RWPE2 (cell line): ENCODE measurements around the gene MS4A10.

ENCODE experiments used
- ATAC-seq: fragments of 200-7000 bp; cut with Tn5 transposase; 3 replicates; pipeline ENCODE4 v1.9.1; 2021; ENCODE audit warnings: low read depth
- DNase-seq: peaks from one replicate; pipeline ENCODE4 v3.0.0-alpha.2; 2020; ENCODE audit warnings: low spot score
- H3K27ac ChIP-seq: fragments of 450-650 bp; 2 replicates; pipeline ENCODE4 v1.5.1; 2017; ENCODE audit warnings: mild to moderate bottlenecking; ENCODE audit not compliant: poor library complexity, severe bottlenecking
- H3K27me3 ChIP-seq: fragments of 250-450 bp; sonication (Bioruptor Pico); 2 replicates; pipeline ENCODE4 v1.5.1; 2021; ENCODE audit warnings: mild to moderate bottlenecking, moderate library complexity; ENCODE audit not compliant: insufficient read depth, poor library complexity, severe bottlenecking
- H3K36me3 ChIP-seq: fragments of 250-450 bp; sonication (Bioruptor Pico); 2 replicates; pipeline ENCODE4 v1.5.1; 2020; ENCODE audit warnings: low read depth, mild to moderate bottlenecking, moderate library complexity
- H3K4me1 ChIP-seq: fragments of 250-450 bp; sonication (Bioruptor Pico); 2 replicates; pipeline ENCODE4 v1.5.1; 2021; ENCODE audit warnings: mild to moderate bottlenecking, moderate library complexity; ENCODE audit not compliant: insufficient read depth, poor library complexity, severe bottlenecking
- H3K4me3 ChIP-seq: fragments of 250-450 bp; sonication (Bioruptor Pico); 2 replicates; pipeline ENCODE4 v1.5.1; 2021; ENCODE audit warnings: mild to moderate bottlenecking, moderate library complexity; ENCODE audit not compliant: severe bottlenecking
- H3K9me3 ChIP-seq: fragments of 250-450 bp; sonication (Bioruptor Pico); 2 replicates; pipeline ENCODE4 v1.5.1; 2021; ENCODE audit warnings: mild to moderate bottlenecking, moderate library complexity; ENCODE audit not compliant: severe bottlenecking
- CTCF ChIP-seq: fragments of 450-650 bp; IDR thresholded peaks from one replicate; pipeline ENCODE4 v1.5.1; 2017; ENCODE audit warnings: mild to moderate bottlenecking, moderate library complexity; ENCODE audit not compliant: poor library complexity, severe bottlenecking

Gene MS4A10

DNA sequence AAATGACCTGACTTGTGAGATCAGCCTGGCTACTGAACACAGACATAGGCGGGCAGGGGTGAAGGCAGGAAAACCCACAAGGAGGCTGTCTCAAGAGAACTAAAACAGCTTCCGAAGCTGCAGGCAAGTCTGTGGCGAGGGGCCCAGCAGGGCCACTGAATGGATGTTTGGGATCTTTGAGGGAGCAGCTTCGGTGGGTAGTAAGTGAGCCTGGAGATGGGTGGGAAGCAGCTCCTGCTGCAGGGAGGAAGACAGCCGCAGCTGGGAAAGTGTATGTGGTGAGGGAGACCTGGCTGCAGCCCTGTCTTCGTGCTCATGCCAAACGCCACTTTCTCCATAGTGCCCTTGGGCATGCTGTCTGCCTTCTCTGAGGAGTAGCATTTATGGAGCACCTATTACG is 60.2 kb downstream of the MS4A10 start:
- H3K4me1 ChIP-seq = peaks cover 9% of the 10 kb centered on the region
- no peaks in the 10 kb centered on the region for H3K9me3 ChIP-seq
- DNase-seq (no peak), ATAC-seq (no peak)
- no peak overlapping the region for H3K4me3 ChIP-seq
- H3K27ac ChIP-seq = no peak overlapping the region
- TF ChIP-seq CTCF = no peak
- peaks cover 22% of the 10 kb centered on the region for H3K36me3 ChIP-seq
- H3K27me3 ChIP-seq = no peaks in the 10 kb centered on the region

DNA sequence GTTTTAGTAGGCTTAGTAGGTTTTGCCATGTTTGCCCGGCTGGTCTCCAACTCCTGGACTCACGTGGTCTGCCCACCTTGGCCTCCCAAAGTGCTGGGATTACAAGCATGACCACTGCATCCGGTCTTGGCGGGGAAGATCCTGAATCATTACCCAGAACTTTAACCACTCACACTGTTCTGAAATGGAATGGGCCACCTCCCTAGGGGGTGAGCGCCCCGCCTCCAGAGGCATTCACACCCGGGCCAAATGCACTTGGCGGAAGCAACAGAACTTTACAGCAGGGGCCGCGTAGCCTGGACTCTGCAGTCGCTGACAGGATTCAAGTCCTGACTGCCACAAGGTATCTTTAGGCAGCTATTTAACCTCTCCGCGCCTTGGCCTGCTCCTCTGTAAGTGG is 62.1 kb downstream of the MS4A10 start:
- Histone ChIP-seq H3K4me3 (no peak overlapping the region), H3K27me3 (no peaks in the 10 kb centered on the region), H3K4me1 (peaks cover 9% of the 10 kb centered on the region), H3K9me3 (no peaks in the 10 kb centered on the region), H3K36me3 (peaks cover 22% of the 10 kb centered on the region), H3K27ac (no peak overlapping the region)
- TF ChIP-seq CTCF = no peak
- no peak for ATAC-seq
- no peak for DNase-seq

DNA sequence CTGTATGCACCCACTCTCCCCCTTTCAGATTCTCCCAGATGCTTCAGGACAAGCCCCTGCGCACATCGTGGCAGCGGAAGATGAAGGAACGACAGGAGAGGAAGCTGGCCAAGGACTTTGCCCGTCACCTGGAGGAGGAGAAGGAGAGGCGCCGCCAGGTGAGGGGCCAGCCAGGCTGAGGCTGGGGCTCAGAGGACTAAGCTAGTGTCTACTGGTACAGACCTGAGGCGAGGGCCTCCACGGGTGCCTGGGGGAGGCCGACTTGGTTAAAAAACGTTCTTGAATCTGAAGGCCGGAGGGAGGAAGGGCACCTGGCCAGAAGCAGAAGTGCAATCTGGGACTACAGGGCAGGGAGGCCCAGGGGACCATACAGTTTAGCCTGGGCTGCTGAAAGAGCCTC is 62.8 kb downstream of the MS4A10 start:
- Histone ChIP-seq H3K9me3 (no peaks in the 10 kb centered on the region), H3K27me3 (no peaks in the 10 kb centered on the region), H3K4me1 (peaks cover 9% of the 10 kb centered on the region), H3K27ac (no peak overlapping the region), H3K36me3 (peaks cover 22% of the 10 kb centered on the region), H3K4me3 (no peak overlapping the region)
- no peak for TF ChIP-seq CTCF
- ATAC-seq = no peak
- DNase-seq = no peak

- no peak for TF ChIP-seq CTCF
- H3K4me1 ChIP-seq = peaks cover 9% of the 10 kb centered on the region
- no peaks in the 10 kb centered on the region for H3K27me3 ChIP-seq
- peaks cover 22% of the 10 kb centered on the region for H3K36me3 ChIP-seq
- DNase-seq (no peak), ATAC-seq (no peak)
- H3K4me3 ChIP-seq = no peak overlapping the region
- no peak overlapping the region for H3K27ac ChIP-seq
- no peaks in the 10 kb centered on the region for H3K9me3 ChIP-seq
These were observed 63.6 kb downstream of the MS4A10 start for GRCh38 chr11:60848714-60849151.

DNA sequence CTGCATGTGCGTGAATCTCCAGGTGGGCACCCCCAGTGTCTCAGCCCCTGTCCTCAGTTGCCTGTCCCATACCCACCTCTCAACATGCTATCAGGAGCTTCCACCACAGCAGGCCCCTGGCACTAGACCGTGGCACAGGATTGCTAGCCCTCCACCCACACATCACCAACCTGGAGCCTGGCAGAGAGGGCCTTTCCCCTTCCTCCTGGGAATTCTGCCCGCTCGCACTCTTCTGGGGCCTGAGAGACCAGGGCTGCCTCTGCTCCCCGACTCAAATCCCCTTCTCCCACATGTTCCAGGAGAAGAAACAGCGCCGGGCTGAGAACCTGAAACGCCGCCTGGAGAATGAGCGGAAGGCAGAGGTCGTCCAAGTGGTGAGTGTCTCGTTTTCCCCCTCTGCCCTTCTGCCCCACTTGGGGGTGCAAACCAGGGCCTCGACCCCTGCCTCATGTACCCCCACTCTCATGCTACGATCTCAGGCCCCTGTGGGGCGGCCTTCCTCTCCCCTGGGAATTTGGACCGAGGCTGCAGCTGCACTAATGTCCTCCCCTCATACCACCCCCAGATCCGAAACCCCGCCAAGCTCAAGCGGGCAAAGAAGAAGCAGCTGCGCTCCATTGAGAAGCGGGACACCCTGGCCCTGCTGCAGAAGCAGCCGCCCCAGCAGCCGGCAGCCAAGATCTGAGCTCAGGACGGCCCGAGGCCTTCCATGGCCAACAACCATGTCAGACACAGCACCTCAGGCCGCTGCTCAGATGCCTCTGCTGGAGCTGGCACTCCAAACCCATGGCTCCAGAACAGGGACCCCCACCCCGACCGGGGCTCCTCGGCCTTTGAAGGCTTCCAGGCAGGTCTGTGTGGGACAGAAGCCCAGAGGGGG is 64.7 kb downstream of the MS4A10 start:
- Histone ChIP-seq H3K27me3 (no peaks in the 10 kb centered on the region), H3K27ac (no peak overlapping the region), H3K9me3 (no peaks in the 10 kb centered on the region), H3K4me1 (peaks cover under 1% of the 10 kb centered on the region), H3K36me3 (peaks cover 16% of the 10 kb centered on the region), H3K4me3 (no peak overlapping the region)
- no peak for TF ChIP-seq CTCF
- ATAC-seq = no peak
- no peak for DNase-seq
